DMS53 (cell line): ENCODE data around the gene DTX3L.

ENCODE experiments used
- DNase-seq: peaks from one replicate; lab custom pipeline; 2025; lab: John Stamatoyannopoulos, UW

The DTX3L gene

DNA sequence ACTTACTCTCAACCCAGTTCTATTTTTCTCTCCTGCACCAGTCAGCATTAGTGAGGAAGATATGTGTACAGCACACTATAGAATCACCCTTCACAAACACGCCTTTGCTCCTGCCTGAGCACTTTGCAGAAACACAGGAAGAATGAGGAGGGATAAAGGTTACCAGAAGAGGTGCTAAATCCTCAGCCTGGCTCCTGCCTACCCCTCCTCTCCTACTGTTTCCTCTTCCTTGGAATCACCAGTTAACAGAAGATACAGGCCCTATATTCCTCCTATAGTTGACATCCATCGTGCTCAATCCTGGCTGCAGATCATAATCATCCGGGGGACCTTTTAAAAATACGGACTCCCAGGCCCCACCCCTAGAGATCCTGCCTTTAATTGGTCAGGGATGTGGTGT lies 42.2 kb downstream of the DTX3L start:
- DNase-seq: no peak

DNA sequence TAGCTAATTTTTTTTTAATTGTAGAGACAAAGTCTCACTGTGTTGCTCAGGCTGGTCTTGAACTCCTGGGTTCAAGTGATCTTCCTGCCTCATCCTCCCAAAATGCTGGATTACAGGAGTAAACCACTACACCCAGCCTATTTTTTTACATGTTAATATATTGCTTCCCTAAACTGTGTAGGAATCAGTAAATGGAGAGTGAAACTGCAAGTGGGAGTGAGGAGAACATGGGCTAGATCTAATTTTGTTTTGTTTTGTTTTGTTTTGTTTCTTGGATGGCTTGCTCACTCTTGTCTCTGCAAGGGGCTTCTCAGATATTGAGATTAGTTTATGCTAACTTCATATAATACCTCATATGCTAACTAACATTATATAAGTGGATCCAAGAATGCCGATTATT lies 44.8 kb downstream of the DTX3L start:
- no peak for DNase-seq

DNA sequence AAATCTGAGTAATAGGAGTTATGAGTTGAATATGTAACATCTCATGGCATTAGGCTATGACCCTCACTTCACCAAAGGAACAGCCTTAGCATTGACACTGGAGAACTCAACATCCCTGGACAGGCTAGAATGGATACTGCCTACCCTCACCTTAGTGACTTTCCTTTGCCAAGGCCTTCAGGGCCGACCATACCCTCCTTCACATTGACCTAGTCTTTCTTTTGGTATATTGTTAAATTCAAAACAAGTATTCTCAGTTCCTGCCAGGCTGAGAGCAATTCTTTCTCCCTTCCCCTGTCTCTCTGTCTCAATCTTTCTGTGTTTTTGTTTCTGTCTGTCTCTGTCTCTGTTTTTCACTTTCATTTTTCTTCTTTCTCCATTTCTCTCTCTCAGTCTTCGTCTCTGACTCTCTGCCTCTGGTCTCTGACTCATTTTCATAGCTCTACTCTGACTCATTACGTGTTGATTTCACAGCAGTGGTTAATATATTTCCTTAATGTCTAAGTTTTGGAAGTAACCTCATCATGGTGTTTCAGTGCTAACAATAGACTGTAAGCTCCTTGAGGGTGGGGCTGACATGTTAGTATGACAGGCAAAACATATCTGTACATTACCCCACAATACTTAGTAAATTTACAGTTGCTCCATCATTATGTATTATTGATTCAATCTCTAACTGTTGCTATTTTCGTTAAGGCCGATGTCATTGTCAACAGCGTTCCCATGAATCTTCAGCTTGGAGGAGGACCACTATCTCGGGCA lies 45.8 kb downstream of the DTX3L start:
- peak; percentile 2 for DNase-seq

DNA sequence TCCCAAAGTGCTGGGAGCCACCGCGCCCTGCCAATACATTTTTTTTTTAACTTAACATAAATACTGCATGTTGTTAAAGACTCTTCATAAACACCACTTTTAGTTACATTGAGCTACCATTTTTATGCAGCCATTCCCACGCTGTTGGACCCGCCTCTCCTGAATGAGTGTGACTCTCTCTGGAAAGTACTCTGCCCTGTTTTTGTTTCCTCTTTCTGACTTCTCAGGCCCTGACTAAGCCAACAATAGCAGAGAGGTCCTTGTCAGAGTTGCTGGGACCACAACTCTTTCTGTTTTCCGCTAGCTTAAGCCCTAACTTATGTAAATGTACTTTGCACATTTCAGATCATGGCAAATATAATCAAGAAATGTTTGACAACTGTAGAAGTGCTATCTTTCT lies 48.6 kb downstream of the DTX3L start:
- DNase-seq: no peak

DNA sequence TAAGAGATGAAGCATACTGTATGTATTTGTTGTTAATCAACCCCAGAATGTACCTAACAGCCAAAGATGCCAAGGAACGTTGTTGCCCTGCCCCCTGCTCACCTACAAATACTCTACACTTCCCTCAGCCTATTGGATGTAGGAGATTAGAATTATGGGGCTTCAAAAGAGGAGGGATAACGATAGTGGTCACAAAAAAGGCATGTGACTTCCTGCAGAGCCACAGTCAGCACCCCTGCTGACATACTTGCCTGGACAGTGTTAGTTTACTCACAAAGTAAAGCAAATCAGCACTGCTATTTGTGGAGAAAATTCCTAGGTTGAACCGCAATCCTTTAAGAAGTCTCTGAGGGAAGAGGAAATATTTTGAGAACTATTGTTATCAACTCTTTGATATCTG lies 51.2 kb downstream of the DTX3L start:
- no peak for DNase-seq

DNA sequence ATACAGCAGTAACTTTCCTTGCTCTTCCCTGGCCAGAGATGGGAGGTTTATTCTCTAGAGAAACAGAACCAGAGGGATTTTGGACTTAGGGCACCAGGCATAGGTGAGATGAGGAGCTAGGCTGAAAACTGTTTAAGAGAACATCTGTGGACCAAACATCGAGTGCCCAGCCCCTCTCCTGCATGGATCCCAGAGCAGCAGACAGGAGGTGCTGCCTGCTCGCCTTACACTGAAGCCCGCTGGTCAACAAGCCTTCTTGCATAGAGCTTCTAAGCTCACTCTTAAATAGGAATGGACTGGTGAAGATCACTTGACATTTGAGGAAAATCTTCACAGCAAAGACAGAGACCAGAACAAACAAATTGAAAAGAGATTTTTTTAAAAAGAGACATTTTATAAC lies 54.5 kb downstream of the DTX3L start:
- DNase-seq: no peak

DNA sequence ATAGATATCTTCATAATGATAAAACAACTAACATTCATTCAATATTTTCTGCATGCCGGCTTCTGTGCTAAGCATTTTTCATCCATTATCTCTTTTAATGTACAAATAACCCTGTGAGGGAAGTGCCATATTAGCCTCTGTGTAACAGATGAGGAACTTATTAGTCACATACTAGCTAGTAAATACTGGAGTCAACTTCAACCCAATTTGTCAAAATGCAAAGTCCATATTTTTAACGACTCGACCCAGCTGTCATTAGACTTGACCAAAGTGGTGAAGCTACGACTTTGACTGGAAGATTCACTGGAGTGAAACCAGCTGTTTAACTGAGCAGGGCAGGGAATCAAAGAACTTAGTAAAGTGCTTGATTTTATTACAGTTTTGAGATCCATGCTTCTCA lies 54.9 kb downstream of the DTX3L start:
- no peak for DNase-seq

DNA sequence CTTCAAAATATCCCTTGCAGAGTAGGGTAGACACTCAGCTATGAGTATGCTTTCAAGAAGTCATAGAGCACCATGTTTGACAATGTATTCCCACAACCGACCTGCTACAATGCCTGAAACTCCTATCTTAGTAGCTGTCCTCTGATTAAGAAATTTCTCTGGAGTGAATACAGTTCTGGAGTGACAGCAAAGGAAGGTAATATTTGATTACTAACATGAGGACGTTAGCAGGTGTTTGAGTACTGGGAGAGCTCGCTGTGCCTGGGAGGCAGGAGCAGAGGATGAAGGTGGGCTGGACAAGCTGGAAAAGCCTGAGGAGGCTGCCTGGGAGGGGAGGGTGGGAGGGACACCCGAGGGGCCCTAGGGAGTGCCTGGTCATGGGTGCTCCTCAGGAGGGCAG lies 56.3 kb downstream of the DTX3L start:
- no peak for DNase-seq

DNA sequence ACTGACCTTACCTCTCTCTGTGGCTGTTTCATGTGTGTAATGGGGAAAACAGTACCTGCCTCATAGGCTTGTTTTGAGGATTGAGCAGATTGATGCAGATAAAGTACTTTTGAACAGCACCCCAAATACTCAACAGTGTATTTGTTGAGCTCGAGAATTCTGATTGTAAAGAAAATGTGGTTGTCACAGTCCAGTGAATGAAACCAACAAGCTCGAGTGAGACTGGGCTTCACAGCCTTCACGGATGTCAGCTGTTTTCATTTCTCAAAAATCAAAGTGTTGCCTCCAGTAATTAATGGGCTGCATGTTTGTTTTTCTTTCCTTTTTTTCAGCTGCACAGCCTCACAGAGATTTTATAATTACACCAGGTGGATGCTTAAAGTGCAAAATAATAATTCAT lies 57.0 kb downstream of the DTX3L start:
- no peak for DNase-seq

DNA sequence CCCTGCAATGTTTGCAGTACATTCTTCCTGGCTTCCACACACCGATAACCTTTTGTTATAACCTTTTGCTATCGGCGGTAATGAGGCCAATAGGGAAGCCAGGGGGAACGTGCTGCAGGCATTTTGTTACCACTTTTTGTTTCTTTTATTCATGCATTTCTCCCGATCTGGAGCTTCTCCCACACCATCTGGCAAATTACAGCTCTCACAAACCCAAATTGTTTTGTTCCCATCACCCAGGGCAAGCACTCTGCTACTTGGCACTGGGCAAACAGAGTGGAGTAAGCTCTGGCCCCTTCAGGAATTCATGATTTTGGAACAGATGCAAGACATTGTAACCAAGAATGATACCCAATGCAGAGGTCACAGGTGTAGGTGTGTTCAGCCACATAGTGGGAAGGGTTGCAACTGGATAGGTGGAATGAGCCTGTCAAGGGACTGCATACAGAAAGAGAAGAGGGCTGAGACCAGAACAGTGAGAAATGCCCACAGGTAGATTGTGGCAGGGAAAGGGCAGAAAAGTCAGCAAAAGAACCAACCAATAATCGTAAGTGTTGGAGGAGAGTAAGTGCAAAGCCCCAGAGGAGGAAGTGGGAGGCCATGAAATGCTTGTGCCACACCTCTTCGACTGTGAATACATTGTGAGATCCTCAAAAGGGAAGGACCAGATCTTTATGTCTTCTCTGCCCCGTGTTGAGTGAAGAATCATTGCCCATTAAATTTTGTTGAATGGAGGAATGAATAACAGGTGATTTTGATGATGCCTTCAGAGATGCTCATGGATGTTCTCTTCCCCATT lies 59.1 kb downstream of the DTX3L start:
- DNase-seq: no peak
